ENCODE data around the gene LCN6.

LCN6 gene

DNA sequence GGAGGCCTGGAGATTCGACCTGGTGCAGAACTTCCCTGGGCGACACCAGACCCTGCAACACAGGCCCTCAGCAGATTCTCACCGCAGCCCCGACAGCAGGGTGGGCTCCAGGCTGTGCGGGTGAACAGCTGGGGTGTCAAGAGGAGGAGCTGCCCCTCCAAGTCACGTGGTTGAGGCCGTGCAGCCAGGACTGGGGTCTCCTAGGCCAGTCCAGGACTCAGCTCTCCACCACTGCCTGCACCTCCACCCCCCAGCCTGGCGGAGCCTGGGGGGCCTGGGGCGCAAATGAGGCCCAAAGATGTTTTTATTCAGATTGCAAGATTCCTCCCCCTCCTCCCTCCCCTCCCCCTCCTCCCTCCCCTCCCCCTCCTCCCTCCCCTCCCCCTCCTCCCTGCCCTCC is 51.8 kb downstream of the LCN6 start:
- no peaks in the 10 kb centered on the region for H3K79me2 ChIP-seq (ENCODE audit: insufficient read depth, low read length)
- no peaks in the 10 kb centered on the region for H3K9me3 ChIP-seq (ENCODE audit: insufficient read depth, low read depth, low read length)
- no peaks in the 10 kb centered on the region for H4K20me1 ChIP-seq (ENCODE audit: insufficient read depth, low read length, poor library complexity, severe bottlenecking)
- H2AFZ ChIP-seq (ENCODE audit: low read length), result no peak overlapping the region
- no peak overlapping the region for H3K4me2 ChIP-seq (ENCODE audit: low read depth, low read length, poor library complexity, severe bottlenecking)
- no peaks in the 10 kb centered on the region for H3K4me1 ChIP-seq (ENCODE audit: insufficient read depth, low read length, poor library complexity, severe bottlenecking)
- no peak overlapping the region for H3K4me3 ChIP-seq (ENCODE audit: low read length, poor library complexity, severe bottlenecking)
- no peaks in the 10 kb centered on the region for H3K27me3 ChIP-seq (ENCODE audit: insufficient read depth, low read length, poor library complexity, severe bottlenecking)
- no peak for TF ChIP-seq CTCF (conservative IDR thresholded peaks at IDR 0.05; ENCODE audit: low read length)
- TF ChIP-seq EZH2phosphoT487 (IDR thresholded peaks at IDR 0.05; ENCODE audit: borderline replicate concordance), result no peak
- H3K9me2 ChIP-seq (replicated peaks; ENCODE audit: low read depth, low read length), result no peaks in the 10 kb centered on the region
- no peaks in the 10 kb centered on the region for H3F3A ChIP-seq (ENCODE audit: low read depth)
- H3K9ac ChIP-seq (ENCODE audit: low read depth, low read length, poor library complexity, severe bottlenecking), result no peak overlapping the region
- H3K36me3 ChIP-seq (ENCODE audit: insufficient read depth, low read length), result no peaks in the 10 kb centered on the region

GRCh38 chr9:136695955-136696354 is 52.4 kb downstream of the LCN6 start:
- TF ChIP-seq EZH2phosphoT487 (IDR thresholded peaks at IDR 0.05; ENCODE audit: borderline replicate concordance) (no peak), CTCF (conservative IDR thresholded peaks at IDR 0.05; ENCODE audit: low read length) (no peak)
- Histone ChIP-seq H3K9me3 (ENCODE audit: insufficient read depth, low read depth, low read length) (no peaks in the 10 kb centered on the region), H3K79me2 (ENCODE audit: insufficient read depth, low read length) (no peaks in the 10 kb centered on the region), H3K4me3 (ENCODE audit: low read length, poor library complexity, severe bottlenecking) (no peak overlapping the region), H3K36me3 (ENCODE audit: insufficient read depth, low read length) (no peaks in the 10 kb centered on the region), H3K4me2 (ENCODE audit: low read depth, low read length, poor library complexity, severe bottlenecking) (no peak overlapping the region), H2AFZ (ENCODE audit: low read length) (no peak overlapping the region), H3K4me1 (ENCODE audit: insufficient read depth, low read length, poor library complexity, severe bottlenecking) (no peaks in the 10 kb centered on the region), H3K9ac (ENCODE audit: low read depth, low read length, poor library complexity, severe bottlenecking) (no peak overlapping the region), H3K9me2 (replicated peaks; ENCODE audit: low read depth, low read length) (no peaks in the 10 kb centered on the region), H4K20me1 (ENCODE audit: insufficient read depth, low read length, poor library complexity, severe bottlenecking) (no peaks in the 10 kb centered on the region), H3F3A (ENCODE audit: low read depth) (no peaks in the 10 kb centered on the region), H3K27me3 (ENCODE audit: insufficient read depth, low read length, poor library complexity, severe bottlenecking) (no peaks in the 10 kb centered on the region)

- Histone ChIP-seq H3K9ac (ENCODE audit: low read depth, low read length, poor library complexity, severe bottlenecking) (no peak overlapping the region), H3K9me3 (ENCODE audit: insufficient read depth, low read depth, low read length) (no peaks in the 10 kb centered on the region), H4K20me1 (ENCODE audit: insufficient read depth, low read length, poor library complexity, severe bottlenecking) (no peaks in the 10 kb centered on the region), H3K4me3 (ENCODE audit: low read length, poor library complexity, severe bottlenecking) (no peak overlapping the region), H3K27me3 (ENCODE audit: insufficient read depth, low read length, poor library complexity, severe bottlenecking) (no peaks in the 10 kb centered on the region), H3K9me2 (replicated peaks; ENCODE audit: low read depth, low read length) (no peaks in the 10 kb centered on the region), H3K36me3 (ENCODE audit: insufficient read depth, low read length) (no peaks in the 10 kb centered on the region), H3F3A (ENCODE audit: low read depth) (no peaks in the 10 kb centered on the region), H2AFZ (ENCODE audit: low read length) (no peak overlapping the region), H3K4me2 (ENCODE audit: low read depth, low read length, poor library complexity, severe bottlenecking) (no peak overlapping the region), H3K4me1 (ENCODE audit: insufficient read depth, low read length, poor library complexity, severe bottlenecking) (no peaks in the 10 kb centered on the region), H3K79me2 (ENCODE audit: insufficient read depth, low read length) (no peaks in the 10 kb centered on the region)
- TF ChIP-seq EZH2phosphoT487 (IDR thresholded peaks at IDR 0.05; ENCODE audit: borderline replicate concordance), result no peak
- TF ChIP-seq CTCF (conservative IDR thresholded peaks at IDR 0.05; ENCODE audit: low read length), result no peak
Observed at GRCh38 chr9:136695435-136695895, 52.9 kb downstream of the LCN6 start.

Measured in Loucy (cell line).